IPS DF 19.7 (cell line): ENCODE data around the gene NDRG2.

Experiments used
- DNase-seq: peaks from one replicate; pipeline ENCODE4 v3.0.0-alpha.2; 2013; ENCODE audit warnings: low read depth, low spot score

The NDRG2 gene

DNA sequence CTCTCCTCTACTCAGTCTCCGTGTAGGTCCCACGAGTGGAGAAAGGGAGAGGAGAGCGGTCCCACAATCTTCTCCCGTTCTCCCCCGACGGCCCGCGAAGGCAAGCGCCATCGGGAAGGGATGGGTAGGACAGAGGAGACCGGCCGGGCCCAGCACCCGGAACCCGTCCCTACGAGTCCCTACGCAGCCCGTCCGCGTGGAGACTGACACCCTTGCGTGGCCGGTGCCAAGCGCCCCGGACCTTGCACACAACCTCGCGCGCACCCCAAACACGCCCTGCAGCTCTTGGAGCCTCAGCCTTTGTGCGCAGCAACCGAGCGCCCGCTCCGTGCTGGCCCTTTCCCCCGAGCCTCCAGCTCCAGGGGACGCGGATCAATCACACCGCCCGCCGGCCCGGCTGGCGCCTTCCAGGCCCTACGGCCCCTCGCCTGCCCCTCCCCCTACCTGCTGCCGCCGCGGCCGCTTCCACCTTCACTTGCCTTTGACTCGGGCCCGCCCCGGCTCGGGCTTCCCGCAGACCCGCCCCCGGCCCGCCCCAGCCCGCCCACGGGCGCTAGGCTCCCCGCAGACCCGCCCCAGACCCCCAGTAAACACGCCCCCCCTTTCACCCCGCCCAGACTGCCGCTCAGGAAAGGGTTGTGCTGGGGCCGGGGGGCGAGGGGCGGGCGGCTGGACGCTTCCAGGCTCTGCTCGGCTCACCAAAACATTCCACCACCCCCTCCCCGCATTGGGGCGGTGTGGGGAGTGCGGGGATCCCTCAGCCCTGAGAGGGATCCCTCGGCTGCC, at the start of gene NDRG2:
TSS of gene NDRG2 (minus strand) at position 477 of the 786 bp plus-strand sequence. CDS start 1,746 bp downstream, outside the sequence.
- DNase-seq: no peak

DNA sequence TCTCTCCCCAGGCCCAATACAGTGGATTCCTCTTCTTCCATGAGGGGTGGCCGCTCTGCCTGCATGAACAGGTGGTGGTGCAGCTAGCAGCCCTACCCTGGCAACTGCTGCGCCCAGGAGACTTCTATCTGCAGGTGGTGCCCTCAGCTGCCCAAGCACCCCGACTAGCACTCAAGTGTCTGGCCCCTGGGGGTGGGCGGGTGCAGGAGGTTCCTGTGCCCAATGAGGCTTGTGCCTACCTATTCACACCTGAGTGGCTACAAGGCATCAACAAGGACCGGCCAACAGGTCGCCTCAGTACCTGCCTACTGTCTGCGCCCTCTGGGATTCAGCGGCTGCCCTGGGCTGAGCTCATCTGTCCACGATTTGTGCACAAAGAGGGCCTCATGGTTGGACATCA, 49.1 kb upstream of the NDRG2 start:
- no peak for DNase-seq

DNA sequence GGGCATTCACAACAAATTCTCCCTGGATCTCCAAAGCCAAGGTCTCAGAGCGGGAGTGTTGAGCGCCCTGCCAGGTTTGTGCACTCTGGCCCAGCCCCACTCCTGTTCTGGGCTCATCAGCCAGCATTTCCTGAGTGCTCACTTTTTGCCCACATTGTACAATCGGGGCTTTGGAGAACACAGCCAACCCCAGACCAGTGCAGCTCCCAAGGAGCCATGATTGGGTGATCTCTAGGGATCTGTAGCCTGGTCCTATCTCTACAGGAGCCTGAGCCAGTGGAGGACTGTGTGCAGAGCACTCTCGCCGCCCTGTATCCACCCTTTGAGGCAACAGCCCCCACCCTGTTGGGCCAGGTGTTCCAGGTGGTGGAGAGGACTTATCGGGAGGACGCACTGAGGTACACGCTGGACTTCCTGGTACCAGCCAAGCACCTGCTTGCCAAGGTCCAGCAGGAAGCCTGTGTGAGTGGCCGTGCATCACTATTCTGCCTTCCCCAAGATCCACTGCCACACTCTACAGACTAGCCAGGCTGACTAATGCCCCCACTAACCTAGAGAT, 48.0 kb upstream of the NDRG2 start:
- DNase-seq: no peak

DNA sequence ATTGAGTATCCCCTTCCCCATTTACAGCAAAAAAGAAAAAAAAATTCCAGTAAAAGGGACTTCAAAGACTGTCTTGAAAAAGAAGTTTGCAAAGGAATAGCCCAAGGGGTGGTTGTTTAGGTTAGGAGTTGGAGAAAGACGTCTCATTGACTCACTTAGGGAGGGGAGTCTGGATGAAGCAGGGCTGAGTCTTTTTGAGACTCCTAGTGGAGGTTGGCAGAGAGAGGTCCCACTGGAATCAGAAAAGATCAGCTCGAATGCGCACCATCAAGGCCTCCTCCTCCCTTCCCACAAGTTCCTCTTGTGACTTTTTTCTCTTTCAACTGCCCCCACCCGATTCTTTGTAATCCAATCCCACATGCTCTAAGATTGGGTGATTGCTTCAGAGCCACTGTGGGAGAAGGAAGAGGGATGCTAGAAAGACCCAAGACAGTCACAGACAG, 47.2 kb upstream of the NDRG2 start:
- no peak for DNase-seq

DNA sequence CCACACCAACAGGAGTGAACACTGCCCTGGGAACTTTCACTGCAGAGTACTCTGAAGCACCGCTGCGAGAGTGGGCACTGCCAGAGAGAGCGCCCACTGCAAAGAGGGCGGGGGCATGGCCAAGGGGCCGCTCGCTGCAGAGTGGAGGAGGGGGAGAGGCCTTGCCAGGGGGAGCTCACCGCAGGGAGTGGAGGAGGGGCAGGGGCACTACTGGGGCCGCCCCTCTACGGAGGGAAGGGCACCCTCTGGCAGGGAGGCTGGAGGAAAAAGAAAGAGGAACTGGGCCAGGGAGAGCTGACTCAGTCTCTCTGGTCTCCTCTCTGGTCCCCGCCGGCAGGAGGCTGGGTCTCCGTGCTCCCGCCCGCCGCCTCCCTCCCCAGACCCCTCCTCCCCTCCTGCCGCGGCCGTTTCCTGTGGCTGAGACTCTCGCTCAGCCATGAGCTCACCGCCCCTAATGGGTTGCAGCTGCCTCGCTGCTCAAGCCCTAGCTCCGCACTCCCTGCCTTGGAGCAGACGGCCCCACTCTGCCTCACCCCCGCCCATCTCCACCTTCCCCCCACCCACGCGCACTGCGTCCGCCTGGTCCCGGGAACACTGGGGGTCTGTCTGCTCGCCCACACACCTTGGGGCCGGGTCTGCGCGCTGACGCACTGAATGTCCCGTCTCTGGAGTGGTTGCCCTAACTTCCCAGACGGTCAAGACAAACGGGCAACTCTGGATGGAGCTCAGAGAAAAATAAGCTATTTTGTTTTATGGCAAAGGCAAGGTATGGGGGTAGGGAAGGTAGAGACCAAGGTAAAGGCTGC, 46.6 kb upstream of the NDRG2 start:
- no peak for DNase-seq

DNA sequence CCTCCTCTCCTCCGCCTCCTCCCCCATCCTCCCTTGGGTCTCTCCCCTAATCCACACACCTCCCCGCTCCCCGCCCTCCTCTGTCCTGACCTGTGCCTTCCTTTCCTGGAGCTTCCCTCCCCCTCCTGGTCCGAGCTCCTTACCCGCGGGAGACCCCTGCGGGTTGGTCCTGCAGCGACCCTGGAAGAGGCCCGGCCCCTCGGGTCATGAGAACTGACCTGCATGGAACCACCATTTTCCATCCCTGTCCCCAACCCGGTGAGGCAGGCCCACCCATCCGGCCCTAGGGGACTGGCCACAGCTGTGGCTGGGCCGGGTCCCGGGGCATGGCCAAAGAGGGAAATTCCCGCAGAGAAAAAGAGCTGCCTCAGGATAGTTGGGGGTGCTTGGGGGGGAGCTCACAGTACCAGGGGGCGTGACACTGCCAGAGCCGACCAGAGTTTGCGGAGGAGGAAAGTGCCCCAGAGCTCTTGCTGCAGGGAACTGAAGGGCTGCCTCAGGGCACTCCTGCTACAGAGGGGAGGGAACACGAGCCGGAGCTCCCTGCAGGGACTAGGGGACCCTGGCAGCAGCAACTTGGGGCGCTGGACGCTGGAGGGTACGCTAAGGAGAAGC, 45.9 kb upstream of the NDRG2 start:
- no peak for DNase-seq

DNA sequence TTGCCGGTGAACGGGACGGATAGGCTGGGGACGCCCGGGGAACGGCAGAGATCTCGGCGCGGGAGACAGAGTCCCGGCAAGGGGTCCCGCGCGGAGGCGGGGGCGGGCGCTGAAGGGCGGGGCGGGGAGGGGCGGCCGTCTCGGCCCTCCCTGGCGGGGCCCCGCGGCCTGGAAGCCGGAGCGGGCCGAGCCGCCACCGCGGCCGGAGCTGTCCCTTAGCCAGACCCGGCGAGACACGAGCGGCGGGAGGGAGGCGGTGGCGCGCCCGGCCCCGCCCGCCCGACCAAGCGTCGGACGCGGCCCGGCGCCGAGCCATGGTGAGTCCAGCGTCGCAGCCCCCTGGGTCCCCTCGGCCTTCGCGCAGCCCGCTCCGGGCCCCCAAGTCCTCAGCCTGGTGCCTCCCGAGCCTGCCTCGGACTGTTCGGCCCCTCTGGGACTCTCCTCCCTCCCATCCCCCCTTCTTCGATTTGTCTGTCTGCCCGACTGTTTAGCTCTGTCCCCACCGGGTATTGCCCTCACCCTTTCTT, 45.3 kb upstream of the NDRG2 start, which contains the start of gene ARHGEF40:
TSS of gene ARHGEF40 (plus strand) at position 222 of the 527 bp plus-strand sequence. CDS start at position 315, 93 bp downstream.
- DNase-seq: no peak

DNA sequence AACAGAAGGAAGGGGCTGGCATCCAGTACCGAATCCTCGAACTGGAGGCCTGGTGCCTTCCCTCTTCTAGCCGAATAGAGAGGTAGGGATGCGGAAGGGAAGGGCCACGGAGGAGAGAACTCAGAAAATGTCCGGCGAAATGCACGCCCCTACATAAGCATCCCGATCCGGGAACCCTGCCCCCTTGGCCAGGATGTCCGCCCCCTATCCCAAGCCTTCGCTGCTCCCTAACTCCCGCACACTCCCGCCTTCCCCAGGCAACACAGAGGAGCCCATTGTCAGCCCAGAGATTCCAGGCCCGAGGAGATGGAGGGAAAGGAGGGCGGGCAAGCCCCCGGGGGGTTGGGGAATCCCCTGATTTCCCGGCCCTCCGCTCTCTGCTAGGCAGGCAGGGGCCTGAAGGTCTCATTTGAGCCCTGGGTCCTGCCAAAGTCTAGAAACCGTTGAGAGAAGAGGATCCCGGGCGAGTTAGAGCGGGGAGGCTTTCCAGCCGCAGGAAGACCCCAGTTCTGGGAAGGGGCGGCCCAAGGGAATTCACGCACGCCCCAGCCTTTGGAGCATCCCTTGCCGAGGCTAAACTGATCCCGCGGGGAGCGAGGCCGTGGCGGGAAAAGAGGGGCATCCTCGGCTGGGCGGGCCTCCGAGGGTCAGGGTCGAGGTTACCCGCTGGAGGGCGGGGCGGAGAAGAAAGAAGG, 44.7 kb upstream of the NDRG2 start:
- DNase-seq: no peak

DNA sequence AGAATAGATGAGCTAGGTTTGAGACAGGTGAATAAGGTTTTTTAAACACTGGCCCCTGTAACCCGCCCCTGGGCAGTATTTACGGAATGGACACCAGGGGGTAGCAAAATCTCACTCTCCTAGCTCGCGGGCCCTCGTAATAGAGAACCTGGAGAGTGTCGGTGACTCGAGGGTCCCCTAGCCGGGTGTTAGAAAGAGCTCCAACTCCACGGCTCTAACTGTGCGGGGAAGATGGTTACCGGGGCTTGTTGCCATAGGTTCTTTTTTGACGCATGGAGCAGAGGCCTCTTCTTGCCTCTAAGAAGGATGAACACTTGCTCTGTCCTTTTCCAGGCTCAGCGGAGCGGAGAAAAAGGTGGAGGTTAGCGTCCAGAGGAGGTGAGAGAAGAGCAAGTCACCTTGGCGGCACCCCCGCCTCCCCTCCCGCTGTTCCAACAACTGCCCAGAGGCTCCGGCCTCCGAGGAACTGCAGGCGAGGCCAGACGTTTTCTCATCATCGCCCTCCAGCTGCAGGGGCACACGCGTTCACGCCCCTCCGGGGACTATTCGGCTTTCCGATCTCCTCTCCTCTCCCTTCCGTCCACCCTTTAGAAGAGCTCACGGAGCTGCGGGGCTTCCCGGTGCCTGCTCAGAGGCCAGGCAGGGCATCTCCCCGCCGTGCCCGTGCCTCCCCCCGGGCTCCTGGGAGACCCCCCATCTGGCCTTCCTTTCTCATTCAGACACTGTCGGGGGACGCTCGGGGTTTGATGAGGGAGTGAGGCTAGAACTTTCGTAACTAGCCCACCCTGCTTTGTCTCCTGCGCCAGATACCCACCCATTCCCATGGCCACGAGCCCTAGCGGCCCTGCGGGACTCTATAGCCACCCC, 43.9 kb upstream of the NDRG2 start:
- DNase-seq: no peak

DNA sequence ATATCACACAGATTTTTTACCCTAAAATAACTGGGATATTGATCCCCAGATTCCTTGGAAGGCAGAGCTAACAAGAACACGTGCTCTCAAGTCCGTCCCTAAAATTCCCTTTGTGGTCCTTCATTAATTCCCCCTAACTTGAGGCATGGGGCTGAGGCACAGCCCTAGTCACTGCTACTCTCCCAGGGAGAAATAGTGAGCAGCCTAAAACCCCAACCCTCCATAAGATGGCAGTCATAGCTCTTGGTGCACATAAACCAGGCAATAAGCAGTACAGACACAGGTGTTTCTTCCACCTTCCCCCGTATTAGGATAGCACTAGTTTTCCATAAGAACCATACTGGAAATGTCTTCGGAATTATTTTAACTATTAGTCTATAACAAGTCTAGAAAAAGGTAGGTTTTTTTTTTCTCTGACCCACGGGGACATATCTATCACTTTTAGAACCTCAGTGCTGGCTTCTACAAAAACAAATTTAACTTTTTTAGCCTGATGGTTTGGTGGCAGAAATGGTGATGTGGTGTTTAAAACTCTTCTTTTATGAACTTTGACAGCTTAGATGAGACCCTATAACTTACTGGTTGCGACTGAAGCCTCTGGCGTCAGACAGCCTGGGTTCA, 42.1 kb upstream of the NDRG2 start:
- no peak for DNase-seq

DNA sequence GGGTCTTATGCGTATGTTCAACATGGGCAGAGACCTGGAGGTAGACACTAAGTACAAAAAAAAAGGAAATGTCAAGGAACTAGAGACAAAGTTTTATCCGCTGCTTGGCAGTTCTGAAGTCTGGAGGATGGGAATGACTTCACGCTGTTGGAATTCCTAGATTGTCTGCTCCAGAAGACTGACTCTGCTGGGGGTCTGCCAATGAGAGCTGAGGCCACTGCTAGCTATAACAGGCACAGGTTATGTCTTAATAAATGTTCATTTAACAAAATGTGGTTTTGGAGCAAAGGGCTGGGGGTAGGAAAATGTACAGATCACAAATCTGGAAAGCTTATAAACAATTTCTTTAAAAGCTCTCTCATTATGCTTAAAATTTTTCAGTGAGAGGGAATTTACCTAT, 38.6 kb upstream of the NDRG2 start:
- no peak for DNase-seq

DNA sequence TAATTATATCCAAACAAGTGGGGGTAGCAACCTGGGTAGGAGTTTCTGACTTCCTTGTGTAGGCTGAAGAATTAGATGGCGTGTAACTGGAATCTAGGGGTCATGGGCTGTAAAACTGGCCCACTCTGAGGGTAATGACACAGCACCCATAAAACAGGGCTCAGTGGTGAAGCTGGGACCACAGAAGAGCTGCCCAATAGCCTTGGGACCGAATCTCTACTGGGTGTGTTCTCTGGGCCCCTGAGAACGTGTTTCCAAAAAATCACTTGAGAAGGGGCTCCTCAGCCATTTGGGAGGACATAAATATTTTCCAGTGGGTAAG, 36.4 kb upstream of the NDRG2 start:
- no peak for DNase-seq

DNA sequence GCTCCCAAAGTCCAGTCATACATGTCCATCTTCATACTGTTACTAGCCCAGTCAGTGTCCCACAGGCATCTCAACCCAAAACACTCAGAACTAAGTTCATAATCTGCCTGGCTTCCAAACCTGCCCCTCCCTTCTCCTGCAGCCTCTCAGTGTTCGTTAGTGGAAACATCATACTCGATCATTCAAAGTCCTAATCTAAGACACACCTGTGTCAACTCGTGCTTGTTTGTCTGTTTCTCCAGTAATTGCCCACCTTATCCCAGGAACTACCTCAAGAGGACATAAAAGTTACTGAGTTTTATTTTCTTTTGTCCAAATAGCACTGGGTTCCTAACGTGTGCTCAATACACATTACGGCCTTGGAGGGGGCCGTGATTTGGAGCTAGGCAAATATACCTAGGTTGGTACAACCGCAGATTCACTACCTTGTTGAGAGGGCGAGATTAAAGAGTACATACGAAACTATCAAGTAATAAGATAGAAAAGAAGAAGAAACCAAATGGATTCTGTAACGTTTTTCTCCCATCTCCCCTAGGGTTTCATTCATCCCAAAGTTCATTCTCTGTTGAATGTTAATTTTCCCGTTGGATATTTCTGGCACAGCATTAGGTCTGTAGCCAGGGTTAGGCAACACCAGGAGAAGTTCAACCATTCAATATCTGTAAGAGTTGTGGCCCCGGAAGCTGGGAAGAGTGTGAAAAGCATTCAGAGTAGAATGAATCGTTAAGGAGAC, 35.9 kb upstream of the NDRG2 start:
- DNase-seq: no peak

DNA sequence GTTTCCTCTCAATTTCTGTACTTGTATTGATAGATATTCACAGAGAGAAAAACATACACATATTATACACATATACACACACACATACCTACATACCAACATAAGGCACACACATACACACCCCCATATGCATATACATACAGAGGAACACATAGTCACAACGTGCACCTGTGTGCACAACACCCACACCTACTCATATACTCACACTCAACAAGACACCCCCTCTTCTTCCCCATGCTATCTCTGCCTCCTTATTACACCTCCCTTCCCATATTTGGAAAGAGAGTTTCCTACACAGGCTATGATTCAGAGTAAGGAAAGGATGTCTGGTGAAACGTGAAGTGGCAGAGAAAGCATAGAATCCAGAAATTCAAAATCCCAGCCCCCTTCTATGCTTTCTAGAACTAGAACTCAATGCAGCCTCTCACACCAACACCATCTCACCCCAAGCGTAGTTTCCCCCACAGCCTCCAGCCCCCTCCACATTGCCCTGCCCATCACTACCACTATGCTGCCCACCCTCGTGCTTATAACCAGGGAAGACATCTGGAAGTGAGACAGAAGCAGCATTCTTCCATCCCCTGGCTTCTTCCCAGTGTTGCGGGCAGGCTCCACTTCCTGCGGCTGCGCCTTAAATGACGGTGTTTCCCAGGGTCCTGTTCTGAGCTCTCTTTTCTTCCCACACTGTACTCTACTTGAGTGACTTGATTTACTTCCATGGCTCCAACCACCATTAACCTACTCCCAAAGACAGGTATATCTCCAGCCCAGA, 35.2 kb upstream of the NDRG2 start:
- no peak for DNase-seq

DNA sequence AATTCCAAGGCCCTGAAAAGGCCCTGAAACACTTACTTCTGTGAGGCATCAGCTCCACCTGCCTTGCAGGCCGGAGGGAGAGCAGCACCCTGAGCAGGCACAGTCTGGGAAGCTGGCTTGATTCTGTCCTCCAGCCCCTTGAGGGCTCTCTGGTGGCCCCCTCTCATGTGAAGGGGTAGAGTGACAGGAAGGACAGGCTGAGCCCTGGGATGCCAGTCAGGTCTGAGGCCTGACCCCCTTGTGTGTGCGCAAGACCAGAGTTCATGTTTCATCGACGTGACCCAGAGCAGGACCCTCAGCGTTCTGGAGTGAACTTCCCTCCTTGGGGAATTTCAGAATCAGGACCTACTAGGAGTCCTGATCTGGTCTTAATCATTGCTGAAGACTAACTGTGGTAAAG, 34.0 kb upstream of the NDRG2 start:
- no peak for DNase-seq

DNA sequence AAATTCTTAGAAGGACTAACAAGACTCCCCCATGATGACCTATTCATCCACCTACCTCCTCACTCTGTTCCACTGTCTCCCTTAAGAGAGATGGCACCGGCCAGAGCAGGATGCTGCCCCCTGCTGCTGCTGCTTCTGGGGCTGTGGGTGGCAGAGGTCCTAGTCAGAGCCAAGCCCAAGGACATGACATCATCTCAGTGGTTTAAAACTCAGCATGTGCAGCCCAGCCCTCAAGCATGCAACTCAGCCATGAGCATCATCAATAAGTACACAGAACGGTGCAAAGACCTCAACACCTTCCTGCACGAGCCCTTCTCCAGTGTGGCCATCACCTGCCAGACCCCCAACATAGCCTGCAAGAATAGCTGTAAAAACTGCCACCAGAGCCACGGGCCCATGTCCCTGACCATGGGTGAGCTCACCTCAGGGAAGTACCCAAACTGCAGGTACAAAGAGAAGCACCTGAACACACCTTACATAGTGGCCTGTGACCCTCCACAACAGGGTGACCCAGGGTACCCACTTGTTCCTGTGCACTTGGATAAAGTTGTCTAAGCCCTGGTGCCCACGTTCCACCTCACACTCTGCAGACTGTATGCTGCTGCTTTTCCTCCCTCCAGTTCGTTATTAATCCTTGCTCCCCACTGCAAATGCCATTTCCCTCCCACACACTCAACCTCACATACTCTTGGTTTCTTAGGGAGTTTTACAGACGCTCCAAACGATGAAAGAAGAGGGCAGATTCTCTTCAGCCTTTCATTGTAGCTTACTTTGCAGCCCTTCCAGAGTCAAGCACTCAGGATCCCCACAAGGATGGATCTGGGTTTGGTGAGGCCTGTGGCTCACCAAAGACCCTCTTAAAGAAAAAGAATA, 33.2 kb upstream of the NDRG2 start, which contains the start of gene RNASE8:
TSS of gene RNASE8 (plus strand) at position 20 of the 873 bp plus-strand sequence. CDS start at position 91, 71 bp downstream.
- DNase-seq: no peak

DNA sequence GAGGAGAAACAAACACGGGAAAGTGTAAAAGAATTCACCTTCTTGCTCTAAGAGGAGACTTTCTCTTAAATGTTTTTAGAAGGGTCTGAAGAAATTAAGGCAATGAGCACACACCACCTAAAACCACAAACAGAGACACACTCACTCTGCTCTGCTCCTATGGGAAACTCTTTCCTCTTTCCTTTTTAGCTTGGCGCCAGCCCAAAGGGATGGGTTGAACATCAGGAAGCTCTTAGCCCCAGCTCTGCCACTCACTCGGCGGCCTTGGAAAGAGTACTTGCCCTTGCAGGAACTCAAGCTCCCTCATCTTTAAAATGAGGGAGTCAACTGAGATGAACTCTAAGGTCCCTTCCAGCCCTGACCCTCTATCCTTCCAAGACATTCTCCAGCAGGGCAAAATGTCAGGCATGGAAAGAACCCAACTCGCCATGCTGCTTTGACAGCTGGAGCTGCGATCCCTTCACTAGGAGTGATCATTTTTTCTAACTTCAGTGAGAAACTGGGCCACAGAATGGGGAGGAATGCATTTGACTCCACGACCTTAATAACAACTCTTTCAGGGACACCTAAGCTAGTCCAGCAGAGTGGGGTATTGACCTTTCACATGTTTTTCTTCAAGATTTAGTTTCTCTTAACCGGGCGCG, 31.8 kb upstream of the NDRG2 start:
- DNase-seq: no peak
